ENCODE results near the gene GRIPAP1.
A peak's percentile ranks its signal among the peaks of the same experiment; 100 is the strongest.

Gene GRIPAP1

DNA sequence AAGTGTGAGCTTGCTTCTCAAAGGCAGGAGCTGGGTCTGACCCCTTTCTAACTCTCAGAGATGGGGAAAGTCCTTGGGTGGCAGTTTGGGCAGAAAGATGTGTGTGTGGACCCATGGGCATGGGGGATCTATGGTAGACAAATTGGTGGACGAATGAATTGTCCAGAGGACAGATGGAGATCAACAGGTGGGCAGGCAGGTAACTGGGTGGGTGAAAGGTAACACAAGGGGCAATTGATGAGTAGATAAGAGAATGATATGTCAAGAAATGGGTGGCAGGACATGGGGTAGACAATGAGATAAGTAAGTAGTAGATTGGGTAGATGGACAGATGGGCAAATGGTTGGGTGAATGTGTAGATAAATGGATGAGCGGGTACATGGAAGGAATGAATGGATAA is 27.5 kb downstream of the GRIPAP1 start:
- no peak overlapping the region for H3K27ac ChIP-seq (ENCODE audit: low read depth, low read length)
- H3K36me3 ChIP-seq (ENCODE audit: control insufficient read depth, insufficient read depth, low read length), result peaks cover 38% of the 10 kb centered on the region
- no peaks in the 10 kb centered on the region for H3K27me3 ChIP-seq (ENCODE audit: control insufficient read depth, insufficient read depth, low read length)
- no peak overlapping the region for H3K4me3 ChIP-seq (ENCODE audit: low read depth, low read length)
- no peaks in the 10 kb centered on the region; the same call in 1 of the 2 replicates for H3K9me3 ChIP-seq (ENCODE audit: control insufficient read depth, insufficient read depth, low read depth, low read length)
- peaks cover 4% of the 10 kb centered on the region; the same call in 1 of the 2 replicates for H3K4me1 ChIP-seq (ENCODE audit: control insufficient read depth, insufficient read depth, low read length)
- H3K9ac ChIP-seq (ENCODE audit: low read length), result no peak overlapping the region

DNA sequence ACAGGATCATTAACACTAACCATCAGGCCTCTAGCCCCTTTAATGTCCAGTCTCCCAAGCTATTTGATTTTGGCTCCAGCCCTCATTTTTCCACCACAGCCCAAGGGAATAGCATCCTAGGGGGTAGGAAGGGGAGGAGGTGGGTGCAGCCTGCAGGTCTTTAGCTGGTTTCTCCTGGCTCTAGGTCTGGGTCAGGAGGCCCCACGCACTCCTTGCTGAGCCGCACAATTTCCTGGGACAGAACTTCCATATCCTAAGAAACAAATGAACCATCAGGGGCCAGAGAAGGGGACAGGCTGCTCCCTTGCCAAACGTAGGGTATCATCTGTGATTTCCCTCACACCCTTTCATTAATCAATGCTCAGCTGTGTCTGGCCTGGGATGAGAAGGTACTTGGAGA is 28.0 kb downstream of the GRIPAP1 start:
- H3K9me3 ChIP-seq (ENCODE audit: control insufficient read depth, insufficient read depth, low read depth, low read length), result peaks cover 3% of the 10 kb centered on the region; the same call in 1 of the 2 replicates
- H3K4me3 ChIP-seq (ENCODE audit: low read depth, low read length), result no peak overlapping the region
- H3K27ac ChIP-seq (ENCODE audit: low read depth, low read length), result no peak overlapping the region
- H3K36me3 ChIP-seq (ENCODE audit: control insufficient read depth, insufficient read depth, low read length), result peaks cover 38% of the 10 kb centered on the region
- H3K4me1 ChIP-seq (ENCODE audit: control insufficient read depth, insufficient read depth, low read length), result peaks cover 4% of the 10 kb centered on the region; the same call in 1 of the 2 replicates
- H3K9ac ChIP-seq (ENCODE audit: low read length), result no peak overlapping the region
- no peaks in the 10 kb centered on the region for H3K27me3 ChIP-seq (ENCODE audit: control insufficient read depth, insufficient read depth, low read length)

DNA sequence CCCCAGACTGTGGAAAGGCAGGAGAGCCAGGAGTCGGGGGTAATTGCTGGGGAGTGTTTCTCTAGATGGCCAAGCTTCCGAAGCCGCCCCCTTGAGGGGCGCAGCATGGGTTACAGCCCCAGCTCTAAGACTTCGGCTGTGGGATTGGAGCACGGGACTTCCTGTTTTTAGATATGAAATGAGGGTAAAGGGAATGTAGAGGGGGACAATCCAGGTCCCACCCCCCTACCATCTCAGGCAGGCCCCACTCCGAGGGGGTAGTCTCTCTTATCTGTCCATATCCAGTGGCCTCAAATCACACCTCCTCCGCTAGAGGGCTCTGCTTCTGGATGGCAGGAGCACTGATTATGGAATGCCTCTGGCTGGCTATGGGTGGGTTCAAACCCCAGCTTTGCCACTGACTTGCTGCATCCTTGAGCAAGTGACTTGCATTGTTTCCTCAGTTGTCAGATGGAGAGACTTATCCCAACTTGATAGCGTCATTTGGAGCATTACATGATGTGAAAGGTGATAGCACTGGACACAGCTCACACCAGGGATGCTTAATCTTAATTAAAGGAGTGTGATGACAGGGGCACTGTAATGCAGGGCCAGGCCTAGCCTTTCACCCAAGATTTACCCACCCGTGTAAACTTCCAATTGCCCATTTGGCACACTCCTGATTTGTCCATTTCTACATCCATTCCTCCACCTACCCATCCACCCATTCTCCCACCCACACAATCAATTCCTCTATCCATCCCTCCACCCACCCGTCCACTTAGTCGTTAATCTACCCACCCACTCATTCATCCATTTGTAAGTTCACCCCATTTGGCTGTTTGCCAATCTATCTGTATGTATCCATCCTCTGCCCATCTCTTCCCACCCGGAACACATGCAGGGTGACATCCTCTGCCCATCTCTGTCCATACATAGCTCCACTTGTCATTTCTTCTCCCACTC is 29.6 kb downstream of the GRIPAP1 start:
- Histone ChIP-seq H3K4me1 (ENCODE audit: control insufficient read depth, insufficient read depth, low read length) (peaks cover 4% of the 10 kb centered on the region; the same call in 1 of the 2 replicates), H3K27ac (ENCODE audit: low read depth, low read length) (no peak overlapping the region; the same call in 1 of the 2 replicates), H3K36me3 (ENCODE audit: control insufficient read depth, insufficient read depth, low read length) (peaks cover 29% of the 10 kb centered on the region), H3K4me3 (ENCODE audit: low read depth, low read length) (peak overlapping the region; percentile 67), H3K27me3 (ENCODE audit: control insufficient read depth, insufficient read depth, low read length) (no peaks in the 10 kb centered on the region), H3K9me3 (ENCODE audit: control insufficient read depth, insufficient read depth, low read depth, low read length) (peaks cover 3% of the 10 kb centered on the region; the same call in 1 of the 2 replicates), H3K9ac (ENCODE audit: low read length) (peak overlapping the region; percentile 46)

DNA sequence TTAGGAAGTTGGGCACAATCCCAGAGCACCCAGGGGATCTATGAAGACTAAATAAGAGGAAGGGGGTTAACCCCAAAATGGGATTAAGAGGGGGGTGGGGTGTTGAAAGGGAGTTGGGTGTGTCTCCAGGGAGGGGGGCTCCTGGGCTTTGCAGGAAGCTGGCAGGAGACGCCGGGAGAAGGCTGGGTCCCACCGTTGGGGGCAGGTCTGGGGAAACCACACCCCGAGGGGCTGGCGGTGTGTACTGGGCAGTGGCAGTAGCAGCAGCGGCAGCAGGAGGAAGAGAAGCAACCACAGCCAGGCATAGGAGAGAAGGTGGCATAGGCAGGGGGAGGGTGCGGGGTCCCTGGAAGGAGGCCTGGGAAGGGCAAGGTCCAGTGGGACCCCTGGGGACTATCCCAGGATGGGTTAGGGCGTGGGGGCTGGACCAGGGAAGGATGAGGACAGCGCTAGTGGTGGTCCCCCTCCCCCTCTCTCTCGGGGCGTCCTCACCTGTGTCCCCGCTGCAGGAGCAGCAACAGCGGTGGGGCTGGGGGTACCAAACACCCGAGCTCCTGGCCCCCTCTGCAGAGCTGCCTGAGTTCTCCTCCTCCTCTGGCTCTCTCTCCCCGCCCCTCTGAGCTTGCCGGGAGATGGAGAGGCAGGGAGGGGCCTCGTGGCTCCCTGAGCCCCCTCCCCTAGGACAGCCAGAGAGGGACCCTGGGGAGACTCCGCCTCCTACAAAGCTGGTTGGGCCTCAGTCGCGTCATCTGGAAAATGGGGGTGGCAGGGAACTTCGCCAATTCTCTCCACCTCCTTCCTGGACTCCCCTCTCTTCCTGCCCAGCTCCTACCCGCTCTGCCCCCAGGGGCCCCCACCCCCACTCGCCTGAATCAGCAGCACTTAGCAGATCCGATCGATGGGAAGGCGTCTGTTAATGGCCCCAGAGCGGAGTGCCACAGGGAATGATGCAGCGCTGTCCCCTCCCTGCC is 30.5 kb downstream of the GRIPAP1 start, which contains the start of gene KCND1:
KCND1 (minus strand) TSS at position 596 of the 971 bp plus-strand sequence. CDS start 1,573 bp downstream, outside the sequence.
- H3K27me3 ChIP-seq (ENCODE audit: control insufficient read depth, insufficient read depth, low read length), result no peaks in the 10 kb centered on the region
- peaks cover 7% of the 10 kb centered on the region; the same call in 1 of the 2 replicates for H3K9me3 ChIP-seq (ENCODE audit: control insufficient read depth, insufficient read depth, low read depth, low read length)
- peak within 1 kb of the TSS; percentile 46 for H3K9ac ChIP-seq (ENCODE audit: low read length)
- peaks cover 30% of the 10 kb centered on the region for H3K36me3 ChIP-seq (ENCODE audit: control insufficient read depth, insufficient read depth, low read length)
- no peak within 1 kb of the TSS; the same call in 1 of the 2 replicates for H3K27ac ChIP-seq (ENCODE audit: low read depth, low read length)
- peak within 1 kb of the TSS; percentile 67 for H3K4me3 ChIP-seq (ENCODE audit: low read depth, low read length)
- H3K4me1 ChIP-seq (ENCODE audit: control insufficient read depth, insufficient read depth, low read length), result peaks cover 4% of the 10 kb centered on the region; the same call in 1 of the 2 replicates

DNA sequence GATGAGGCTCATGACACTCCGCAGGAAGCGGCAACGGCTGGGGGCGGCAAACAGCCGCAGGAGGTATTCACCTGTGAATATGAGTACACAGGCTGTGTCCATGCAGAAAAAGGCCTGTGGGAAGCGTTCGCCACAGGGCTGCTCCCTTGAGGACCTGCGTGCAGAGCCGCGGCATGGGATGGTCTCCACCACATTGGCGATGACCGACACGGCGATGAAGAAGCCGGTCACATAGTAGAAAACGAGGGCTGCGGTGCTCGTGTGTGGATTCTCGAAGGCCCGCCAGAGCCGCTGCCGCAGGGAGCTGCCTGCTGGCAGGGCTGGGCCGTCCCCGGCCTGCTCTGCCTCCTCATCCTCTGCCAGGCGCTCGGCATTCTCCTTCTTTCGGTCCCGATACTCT is 32.6 kb downstream of the GRIPAP1 start:
- Histone ChIP-seq H3K27ac (ENCODE audit: low read depth, low read length) (no peak overlapping the region), H3K36me3 (ENCODE audit: control insufficient read depth, insufficient read depth, low read length) (peaks cover 15% of the 10 kb centered on the region), H3K4me1 (ENCODE audit: control insufficient read depth, insufficient read depth, low read length) (peaks cover 4% of the 10 kb centered on the region; the same call in 1 of the 2 replicates), H3K4me3 (ENCODE audit: low read depth, low read length) (no peak overlapping the region), H3K27me3 (ENCODE audit: control insufficient read depth, insufficient read depth, low read length) (no peaks in the 10 kb centered on the region), H3K9ac (ENCODE audit: low read length) (no peak overlapping the region), H3K9me3 (ENCODE audit: control insufficient read depth, insufficient read depth, low read depth, low read length) (peaks cover 10% of the 10 kb centered on the region; the same call in 1 of the 2 replicates)

DNA sequence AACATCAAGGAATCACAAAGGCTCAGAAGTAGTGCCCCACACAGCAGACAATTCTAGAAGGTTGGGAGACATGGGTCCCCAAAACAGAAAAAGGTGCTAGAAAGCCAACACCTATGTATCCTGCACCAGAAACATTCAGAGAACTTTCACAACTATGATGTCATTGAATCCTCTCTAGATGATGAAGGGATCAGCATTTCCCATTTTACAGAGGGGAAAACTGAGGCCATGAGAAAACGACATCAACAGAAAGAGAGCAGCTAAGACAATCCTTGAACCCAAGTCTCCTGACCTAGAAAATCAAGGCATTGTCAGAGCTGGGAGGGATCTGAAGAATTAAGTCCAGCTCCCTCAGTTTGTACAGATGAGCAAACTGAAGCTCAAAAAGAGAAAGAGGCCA is 33.7 kb downstream of the GRIPAP1 start:
- Histone ChIP-seq H3K27me3 (ENCODE audit: control insufficient read depth, insufficient read depth, low read length) (no peaks in the 10 kb centered on the region), H3K36me3 (ENCODE audit: control insufficient read depth, insufficient read depth, low read length) (peaks cover 15% of the 10 kb centered on the region)

DNA sequence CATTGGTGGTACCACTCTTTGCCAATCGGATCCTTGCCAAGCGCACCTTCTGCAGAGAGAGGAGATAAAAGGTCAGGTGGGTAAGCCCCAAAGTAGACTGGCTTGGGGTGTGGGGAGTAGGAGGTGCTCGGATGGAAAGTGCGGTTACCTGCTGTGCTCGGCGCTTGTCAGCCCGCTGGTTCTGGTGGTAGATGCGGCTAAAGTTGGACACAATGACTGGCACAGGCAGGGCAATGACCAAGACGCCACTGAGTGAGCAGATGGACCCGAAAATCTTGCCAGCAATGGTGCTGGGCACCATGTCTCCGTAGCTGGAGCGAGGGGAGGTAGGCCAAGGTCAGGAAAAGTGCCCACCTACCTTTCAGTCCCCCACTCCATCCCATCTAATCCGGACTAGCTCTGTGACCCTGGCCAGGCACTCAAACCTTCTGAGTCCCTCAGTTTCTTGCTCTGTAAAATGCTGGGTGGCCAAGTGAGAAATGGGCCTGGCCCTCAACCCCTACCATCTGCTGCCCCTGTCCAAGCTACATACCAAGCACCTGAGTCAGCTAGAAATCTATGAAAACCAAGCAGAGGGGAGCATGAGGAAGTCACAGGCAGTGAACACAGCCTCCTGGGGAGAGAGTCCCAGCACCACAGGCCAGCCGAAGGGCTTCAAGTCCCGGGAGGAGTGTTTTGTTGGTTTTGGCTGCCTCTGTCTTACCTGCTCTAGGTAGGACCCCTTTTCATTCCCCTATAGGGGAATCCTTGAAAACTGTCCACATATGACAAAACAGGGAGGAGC is 35.1 kb downstream of the GRIPAP1 start:
- no peak overlapping the region for H3K9ac ChIP-seq (ENCODE audit: low read length)

More for the DNA sequence above, 33.7 kb downstream of the GRIPAP1 start:
- Histone ChIP-seq H3K27ac (ENCODE audit: low read depth, low read length) (no peak overlapping the region), H3K4me1 (ENCODE audit: control insufficient read depth, insufficient read depth, low read length) (peaks cover 4% of the 10 kb centered on the region; the same call in 1 of the 2 replicates), H3K9ac (ENCODE audit: low read length) (no peak overlapping the region), H3K4me3 (ENCODE audit: low read depth, low read length) (no peak overlapping the region), H3K9me3 (ENCODE audit: control insufficient read depth, insufficient read depth, low read depth, low read length) (peaks cover 12% of the 10 kb centered on the region; the same call in 1 of the 2 replicates)

DNA sequence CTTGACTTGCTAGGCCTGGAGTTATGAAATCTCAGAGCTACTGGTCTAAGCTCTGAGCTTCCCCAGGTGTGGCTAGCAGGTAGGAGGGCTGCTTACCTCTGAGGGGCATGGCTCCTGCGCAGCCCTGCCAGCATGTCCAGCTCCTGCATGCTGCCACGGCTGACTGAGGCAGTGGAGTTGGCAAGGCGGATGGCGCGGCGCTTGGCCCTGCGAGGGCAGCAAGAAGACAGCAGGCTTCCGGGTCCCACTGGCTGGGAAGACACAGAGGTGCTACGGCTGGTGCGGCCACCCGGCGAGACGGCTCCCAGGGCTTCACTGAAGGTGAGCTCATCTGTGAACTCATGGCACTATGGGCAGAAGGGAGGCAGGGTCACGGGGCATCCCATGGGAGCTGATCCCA is 36.1 kb downstream of the GRIPAP1 start:
- Histone ChIP-seq H3K36me3 (ENCODE audit: control insufficient read depth, insufficient read depth, low read length) (peaks cover 16% of the 10 kb centered on the region), H3K27me3 (ENCODE audit: control insufficient read depth, insufficient read depth, low read length) (no peaks in the 10 kb centered on the region), H3K4me1 (ENCODE audit: control insufficient read depth, insufficient read depth, low read length) (peaks cover 12% of the 10 kb centered on the region; the same call in 1 of the 2 replicates), H3K4me3 (ENCODE audit: low read depth, low read length) (no peak overlapping the region), H3K9ac (ENCODE audit: low read length) (no peak overlapping the region), H3K9me3 (ENCODE audit: control insufficient read depth, insufficient read depth, low read depth, low read length) (peaks cover 19% of the 10 kb centered on the region; the same call in 1 of the 2 replicates), H3K27ac (ENCODE audit: low read depth, low read length) (no peak overlapping the region)

More for the DNA sequence above, 35.1 kb downstream of the GRIPAP1 start:
- H3K4me1 ChIP-seq (ENCODE audit: control insufficient read depth, insufficient read depth, low read length), result peaks cover 8% of the 10 kb centered on the region; the same call in 1 of the 2 replicates
- peaks cover 18% of the 10 kb centered on the region; the same call in 1 of the 2 replicates for H3K9me3 ChIP-seq (ENCODE audit: control insufficient read depth, insufficient read depth, low read depth, low read length)
- peaks cover 16% of the 10 kb centered on the region for H3K36me3 ChIP-seq (ENCODE audit: control insufficient read depth, insufficient read depth, low read length)
- no peak overlapping the region for H3K27ac ChIP-seq (ENCODE audit: low read depth, low read length)
- H3K4me3 ChIP-seq (ENCODE audit: low read depth, low read length), result no peak overlapping the region
- no peaks in the 10 kb centered on the region for H3K27me3 ChIP-seq (ENCODE audit: control insufficient read depth, insufficient read depth, low read length)

DNA sequence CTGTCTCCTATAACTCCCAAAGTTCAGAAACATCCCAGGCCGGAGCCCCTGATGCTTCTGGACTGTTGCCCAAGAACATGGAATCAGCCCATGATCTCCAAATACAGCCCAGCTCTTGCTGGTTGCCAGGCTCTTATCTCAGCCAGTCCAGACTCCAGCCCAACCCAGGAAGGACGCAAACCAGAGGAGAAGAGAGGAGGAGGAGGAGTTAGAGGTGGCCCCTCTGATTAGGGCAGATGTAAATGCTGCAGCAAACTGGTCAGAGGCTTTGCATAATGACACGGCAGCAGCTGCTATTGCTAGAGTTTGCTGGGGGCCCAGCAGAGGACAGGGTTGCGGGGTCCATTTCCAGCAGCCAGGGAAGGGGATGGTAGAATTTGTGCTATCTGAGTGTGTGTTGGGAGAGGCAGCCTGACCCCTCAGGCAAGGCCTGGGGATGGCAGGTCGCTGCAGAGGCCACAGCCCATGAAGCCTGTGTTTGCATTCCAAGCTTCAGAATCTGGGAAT is 40.4 kb downstream of the GRIPAP1 start:
- peaks cover 12% of the 10 kb centered on the region for H3K36me3 ChIP-seq (ENCODE audit: control insufficient read depth, insufficient read depth, low read length)
- no peaks in the 10 kb centered on the region for H3K27me3 ChIP-seq (ENCODE audit: control insufficient read depth, insufficient read depth, low read length)
- H3K27ac ChIP-seq (ENCODE audit: low read depth, low read length), result no peak overlapping the region
- peaks cover 23% of the 10 kb centered on the region; the same call in 1 of the 2 replicates for H3K9me3 ChIP-seq (ENCODE audit: control insufficient read depth, insufficient read depth, low read depth, low read length)
- H3K9ac ChIP-seq (ENCODE audit: low read length), result peak overlapping the region; percentile 0
- peaks cover 13% of the 10 kb centered on the region; the same call in 1 of the 2 replicates for H3K4me1 ChIP-seq (ENCODE audit: control insufficient read depth, insufficient read depth, low read length)
- H3K4me3 ChIP-seq (ENCODE audit: low read depth, low read length), result no peak overlapping the region
